ENCODE measurements around the gene GPN2. TPM values are rescaled to one million over a fixed set of nuclear protein-coding genes. Genes with fewer than 3 reads are reported as not detected.
"Not testable (repeated sequence)": the region's sequence is repeated elsewhere in the genome, so short reads cannot be mapped to it uniquely, and the experiment has no call there.

GPN2 gene
- total RNA-seq, 6 experiments from 2014 or later = 5.6 to 18.3 (median 15.3) TPM

- WGBS (ENCODE audit: insufficient coverage, low coverage, low lambda C conversion rate, missing lambda C conversion rate) = 85% methylated on average over 8 of the region's 13 CpGs
- no peak overlapping the region for H3K27ac ChIP-seq
Measured at GRCh38 chr1:26844424-26845196, 45.5 kb downstream of the GPN2 start.

GRCh38 chr1:26839779-26840178 is 50.3 kb downstream of the GPN2 start:
- Histone ChIP-seq H3K9me3 (no peaks in the 10 kb centered on the region), H3K27me3 (no peaks in the 10 kb centered on the region), H3K27ac (no peak overlapping the region), H3K36me3 (peaks cover 0 to 20% (median 7%) of the 10 kb centered on the region in 4 donors), H3K4me1 (peaks cover 0 to 13% (median 0%) of the 10 kb centered on the region in 4 donors), H3K4me3 (no peak overlapping the region)
- no peak for DNase-seq
- WGBS (ENCODE audit: insufficient coverage, low coverage, low lambda C conversion rate, missing lambda C conversion rate) = 61% methylated on average over 5 of the region's 6 CpGs
- TF ChIP-seq POLR2A (IDR thresholded peaks at IDR 0.05) = no peak
- no peak for TF ChIP-seq CTCF (IDR thresholded peaks at IDR 0.05)
- peak in 2 of 4 donors; percentile 27 to 63 for ATAC-seq
- intact Hi-C loops (cut with DNase I) = no loop called here

More at GRCh38 chr1:26844424-26845196, 45.5 kb downstream of the GPN2 start:
- Histone ChIP-seq H3K4me3 (no peak overlapping the region), H3K36me3 (peaks cover 0 to 25% (median 4%) of the 10 kb centered on the region in 4 donors), H3K27me3 (no peaks in the 10 kb centered on the region), H3K9me3 (no peaks in the 10 kb centered on the region), H3K4me1 (peaks cover 0 to 11% (median 0%) of the 10 kb centered on the region in 4 donors)
- intact Hi-C loops (cut with DNase I) = no loop called here
- TF ChIP-seq POLR2A (IDR thresholded peaks at IDR 0.05) (no peak), CTCF (IDR thresholded peaks at IDR 0.05) (no peak)
- ATAC-seq = no peak
- no peak for DNase-seq

- Histone ChIP-seq H3K27me3 (no peaks in the 10 kb centered on the region), H3K36me3 (peaks cover 0 to 24% (median 10%) of the 10 kb centered on the region in 4 donors), H3K4me1 (peaks cover 0 to 13% (median 0%) of the 10 kb centered on the region in 4 donors), H3K27ac (no peak overlapping the region), H3K9me3 (no peaks in the 10 kb centered on the region), H3K4me3 (no peak overlapping the region)
- intact Hi-C loops (cut with DNase I) = no loop called here
- no peak for TF ChIP-seq POLR2A (IDR thresholded peaks at IDR 0.05)
- TF ChIP-seq CTCF (IDR thresholded peaks at IDR 0.05) = no peak
- no peak for ATAC-seq
- 86% methylated on average over 1 of the region's 1 CpG for WGBS (ENCODE audit: insufficient coverage, low coverage, low lambda C conversion rate, missing lambda C conversion rate)
- DNase-seq = no peak
Measured at GRCh38 chr1:26839339-26839722, 50.8 kb downstream of the GPN2 start.

- DNase-seq = no peak
Measured at GRCh38 chr1:26838474-26839338, 51.4 kb downstream of the GPN2 start.

GRCh38 chr1:26837665-26838064 is 52.4 kb downstream of the GPN2 start:
- Histone ChIP-seq H3K36me3 (peaks cover 0 to 40% (median 18%) of the 10 kb centered on the region in 4 donors), H3K4me1 (peaks cover 0 to 14% (median under 1%) of the 10 kb centered on the region in 4 donors)
- H3K27ac ChIP-seq; H3K27me3 ChIP-seq; intact Hi-C loops (cut with DNase I); H3K9me3 ChIP-seq; DNase-seq; ATAC-seq; H3K4me3 ChIP-seq: not testable (repeated sequence)
- 92% methylated on average over 4 of the region's 5 CpGs for WGBS (ENCODE audit: insufficient coverage, low coverage, low lambda C conversion rate, missing lambda C conversion rate)

More at GRCh38 chr1:26838474-26839338, 51.4 kb downstream of the GPN2 start:
- ATAC-seq = peak; percentile 55 to 86 (median 70)
- TF ChIP-seq CTCF (IDR thresholded peaks at IDR 0.05) = no peak
- TF ChIP-seq POLR2A (IDR thresholded peaks at IDR 0.05) = no peak
- Histone ChIP-seq H3K27me3 (no peaks in the 10 kb centered on the region), H3K4me3 (no peak overlapping the region), H3K4me1 (peaks cover 0 to 13% (median 0%) of the 10 kb centered on the region in 4 donors), H3K36me3 (peaks cover 0 to 30% (median 14%) of the 10 kb centered on the region in 4 donors), H3K27ac (peak overlapping the region in 1 of 3 donors; percentile 29), H3K9me3 (no peaks in the 10 kb centered on the region)
- 33% methylated on average over 1 of the region's 8 CpGs for WGBS (ENCODE audit: insufficient coverage, low coverage, low lambda C conversion rate, missing lambda C conversion rate)
- intact Hi-C loops (cut with DNase I) = no loop called here

Measured in right lobe of liver (tissue), 6 donors.